ENCODE results near the gene PLXND1. TPM values are rescaled to one million over a fixed set of nuclear protein-coding genes. Genes with fewer than 3 reads are reported as not detected.

Gene PLXND1
- polyA plus RNA-seq, 6 donors from 2014 or later, result 0.11 to 0.32 TPM; not detected in 4

GRCh38 chr3:129587566-129588210 is 18.8 kb downstream of the PLXND1 start:
- Mint-ChIP-seq H3K4me3 (no peak overlapping the region), H3K27ac (no peak overlapping the region), H3K4me1 (peaks cover 4 to 11% (median 8%) of the 10 kb centered on the region in 3 donors), H3K27me3 (peaks cover 0 to 7% (median 7%) of the 10 kb centered on the region in 3 donors), H3K36me3 (no peaks in the 10 kb centered on the region), H3K9me3 (peaks cover 0 to 3% (median 0%) of the 10 kb centered on the region in 7 donors)
- no peak for DNase-seq
- no peak for ATAC-seq (ENCODE audit: low read depth in 2 of 2)

GRCh38 chr3:129586746-129587430 is 19.6 kb downstream of the PLXND1 start:
- Mint-ChIP-seq H3K9me3 (peaks cover 0 to 3% (median 0%) of the 10 kb centered on the region in 7 donors), H3K27me3 (peaks cover 0 to 6% (median 4%) of the 10 kb centered on the region in 3 donors), H3K4me3 (no peak overlapping the region), H3K4me1 (peaks cover 4 to 9% (median 4%) of the 10 kb centered on the region in 3 donors), H3K27ac (peak overlapping the region in 1 of 6 donors; percentile 5), H3K36me3 (no peaks in the 10 kb centered on the region)
- ATAC-seq (ENCODE audit: low read depth in 2 of 2) (no peak), DNase-seq (no peak)

DNA sequence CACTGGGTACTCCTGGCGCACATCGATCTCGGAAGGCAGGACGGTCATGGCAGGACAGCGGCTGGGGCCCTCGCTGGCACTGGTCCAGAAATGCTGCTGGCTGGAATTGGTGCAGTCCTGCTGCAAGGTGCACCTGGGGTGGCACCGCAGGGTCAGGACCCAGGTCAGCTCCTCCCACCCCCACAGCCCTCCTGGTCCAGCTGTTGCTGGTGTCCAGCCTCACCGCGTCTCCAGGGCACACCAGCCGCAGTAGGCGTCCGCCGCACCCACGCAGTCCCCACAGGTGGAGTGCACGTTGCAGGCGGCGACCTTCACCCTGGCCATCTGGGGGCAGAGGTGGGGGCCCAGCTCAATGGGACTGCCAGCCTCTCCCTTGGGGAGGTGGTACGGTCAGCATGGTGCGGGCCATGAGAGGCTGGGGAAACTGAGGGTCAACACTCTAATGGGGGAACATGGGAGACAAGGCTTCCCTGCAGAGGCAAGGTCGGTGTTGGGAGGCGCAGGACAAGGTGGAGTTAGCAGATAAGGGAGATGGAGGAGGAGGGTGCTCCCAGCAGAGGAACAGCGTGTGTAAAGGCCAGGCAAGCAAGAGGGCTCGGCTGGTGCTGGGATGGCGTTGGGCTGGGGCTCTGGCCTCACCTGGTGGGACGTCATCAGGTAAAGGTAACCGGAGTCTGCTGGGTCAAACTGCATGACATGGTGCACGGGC is 20.4 kb downstream of the PLXND1 start:
- peaks cover 0 to 3% (median 0%) of the 10 kb centered on the region in 7 donors for H3K9me3 Mint-ChIP-seq
- ATAC-seq (ENCODE audit: low read depth in 2 of 2), result no peak
- no peaks in the 10 kb centered on the region for H3K27me3 Mint-ChIP-seq
- DNase-seq, result no peak
- no peak overlapping the region for H3K4me3 Mint-ChIP-seq
- peaks cover 0 to 5% (median 4%) of the 10 kb centered on the region in 3 donors for H3K4me1 Mint-ChIP-seq
- no peaks in the 10 kb centered on the region for H3K36me3 Mint-ChIP-seq
- H3K27ac Mint-ChIP-seq, result peak overlapping the region in 1 of 6 donors; percentile 38

DNA sequence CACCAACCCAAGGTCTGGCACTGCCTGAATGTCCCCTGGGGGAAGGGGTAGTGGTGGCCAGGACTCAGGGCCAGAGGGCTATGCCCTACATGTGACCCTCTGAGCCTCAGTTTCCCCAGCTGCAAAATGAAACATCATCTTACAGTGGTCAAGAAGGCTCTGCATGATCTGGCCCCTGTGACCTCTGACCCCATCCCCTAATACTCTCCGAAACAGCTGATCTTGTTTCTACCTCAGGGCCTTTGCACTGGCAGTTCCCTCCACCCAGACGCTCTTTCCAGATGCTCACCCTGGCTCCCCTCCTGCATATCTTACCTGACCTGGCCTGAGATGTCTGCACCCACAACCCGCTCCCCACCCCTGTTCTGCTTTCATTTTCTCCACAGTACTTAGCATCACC is 21.8 kb downstream of the PLXND1 start:
- peaks cover 0 to 3% (median 0%) of the 10 kb centered on the region in 7 donors for H3K9me3 Mint-ChIP-seq
- DNase-seq (no peak), ATAC-seq (ENCODE audit: low read depth in 2 of 2) (no peak)
- H3K36me3 Mint-ChIP-seq, result no peaks in the 10 kb centered on the region
- H3K27ac Mint-ChIP-seq, result peak overlapping the region in 1 of 6 donors; percentile 61
- peaks cover 2 to 6% (median 4%) of the 10 kb centered on the region in 3 donors for H3K4me1 Mint-ChIP-seq
- no peak overlapping the region for H3K4me3 Mint-ChIP-seq
- H3K27me3 Mint-ChIP-seq, result no peaks in the 10 kb centered on the region

DNA sequence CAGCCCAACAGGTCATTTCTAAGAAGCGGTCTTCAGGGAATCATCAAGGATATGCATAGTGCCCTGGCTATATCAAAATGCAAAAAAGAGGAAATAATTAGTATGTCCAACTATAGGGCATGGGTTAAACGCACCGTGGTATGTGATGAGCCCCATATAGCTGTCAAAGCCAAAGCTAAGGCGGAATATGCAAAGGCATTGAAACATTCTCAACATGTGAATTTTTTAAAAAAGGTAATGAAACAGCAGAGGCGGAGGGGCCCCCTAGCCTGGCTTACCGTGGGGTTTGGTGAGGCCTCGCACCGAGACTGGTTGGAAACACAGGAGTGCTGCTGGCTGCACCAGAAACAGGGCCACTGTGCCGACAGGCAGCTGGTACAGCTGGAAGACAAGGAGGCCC is 23.2 kb downstream of the PLXND1 start:
- Mint-ChIP-seq H3K4me3 (no peak overlapping the region), H3K9me3 (peaks cover 0 to 3% (median 0%) of the 10 kb centered on the region in 7 donors), H3K36me3 (no peaks in the 10 kb centered on the region), H3K4me1 (peaks cover 13 to 19% (median 13%) of the 10 kb centered on the region in 3 donors), H3K27ac (peak overlapping the region in 1 of 6 donors; percentile 9), H3K27me3 (no peaks in the 10 kb centered on the region)
- no peak for ATAC-seq (ENCODE audit: low read depth in 2 of 2)
- no peak for DNase-seq

- DNase-seq (no peak), ATAC-seq (ENCODE audit: low read depth in 2 of 2) (no peak)
- peaks cover 0 to 3% (median 0%) of the 10 kb centered on the region in 7 donors for H3K9me3 Mint-ChIP-seq
- H3K27me3 Mint-ChIP-seq, result no peaks in the 10 kb centered on the region
- peaks cover 18 to 24% (median 18%) of the 10 kb centered on the region in 3 donors for H3K4me1 Mint-ChIP-seq
- H3K27ac Mint-ChIP-seq, result peak overlapping the region in 1 of 6 donors; percentile 68
- no peaks in the 10 kb centered on the region for H3K36me3 Mint-ChIP-seq
- H3K4me3 Mint-ChIP-seq, result no peak overlapping the region
These were observed 23.7 kb downstream of the PLXND1 start for GRCh38 chr3:129582799-129583198.

- Mint-ChIP-seq H3K27ac (peak overlapping the region in 2 of 6 donors; percentile 61 to 86), H3K9me3 (peaks cover 0 to 3% (median 0%) of the 10 kb centered on the region in 7 donors), H3K4me3 (no peak overlapping the region), H3K4me1 (peaks cover 23 to 36% (median 26%) of the 10 kb centered on the region in 3 donors), H3K27me3 (no peaks in the 10 kb centered on the region), H3K36me3 (no peaks in the 10 kb centered on the region)
- DNase-seq (no peak), ATAC-seq (ENCODE audit: low read depth in 2 of 2) (no peak)
These were observed 24.9 kb downstream of the PLXND1 start for GRCh38 chr3:129581623-129582022.

DNA sequence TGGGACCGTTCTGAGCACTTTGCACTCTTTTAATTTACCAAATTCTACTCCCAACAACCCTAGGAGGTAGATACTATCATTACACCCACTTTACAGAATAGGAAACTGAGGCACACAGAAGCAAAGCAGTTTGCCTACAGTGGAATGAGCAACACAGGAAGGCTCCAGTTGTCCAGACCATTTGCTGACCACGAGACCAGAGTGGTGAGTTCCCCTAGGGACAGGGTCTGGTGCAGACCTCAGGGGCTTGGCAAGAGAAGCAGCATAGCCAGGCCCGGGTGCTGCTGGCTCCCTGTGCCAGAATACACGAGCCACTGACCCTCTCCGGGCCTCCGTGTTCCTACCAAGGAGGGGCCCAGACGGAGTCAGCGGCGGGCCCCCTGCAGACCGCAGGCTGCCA is 26.5 kb downstream of the PLXND1 start:
- no peaks in the 10 kb centered on the region for H3K36me3 Mint-ChIP-seq
- DNase-seq, result no peak
- no peaks in the 10 kb centered on the region for H3K27me3 Mint-ChIP-seq
- H3K27ac Mint-ChIP-seq, result peak overlapping the region in 1 of 6 donors; percentile 95
- peaks cover 36 to 51% (median 42%) of the 10 kb centered on the region in 3 donors for H3K4me1 Mint-ChIP-seq
- H3K9me3 Mint-ChIP-seq, result no peaks in the 10 kb centered on the region
- H3K4me3 Mint-ChIP-seq, result no peak overlapping the region
- ATAC-seq (ENCODE audit: low read depth in 2 of 2), result no peak

DNA sequence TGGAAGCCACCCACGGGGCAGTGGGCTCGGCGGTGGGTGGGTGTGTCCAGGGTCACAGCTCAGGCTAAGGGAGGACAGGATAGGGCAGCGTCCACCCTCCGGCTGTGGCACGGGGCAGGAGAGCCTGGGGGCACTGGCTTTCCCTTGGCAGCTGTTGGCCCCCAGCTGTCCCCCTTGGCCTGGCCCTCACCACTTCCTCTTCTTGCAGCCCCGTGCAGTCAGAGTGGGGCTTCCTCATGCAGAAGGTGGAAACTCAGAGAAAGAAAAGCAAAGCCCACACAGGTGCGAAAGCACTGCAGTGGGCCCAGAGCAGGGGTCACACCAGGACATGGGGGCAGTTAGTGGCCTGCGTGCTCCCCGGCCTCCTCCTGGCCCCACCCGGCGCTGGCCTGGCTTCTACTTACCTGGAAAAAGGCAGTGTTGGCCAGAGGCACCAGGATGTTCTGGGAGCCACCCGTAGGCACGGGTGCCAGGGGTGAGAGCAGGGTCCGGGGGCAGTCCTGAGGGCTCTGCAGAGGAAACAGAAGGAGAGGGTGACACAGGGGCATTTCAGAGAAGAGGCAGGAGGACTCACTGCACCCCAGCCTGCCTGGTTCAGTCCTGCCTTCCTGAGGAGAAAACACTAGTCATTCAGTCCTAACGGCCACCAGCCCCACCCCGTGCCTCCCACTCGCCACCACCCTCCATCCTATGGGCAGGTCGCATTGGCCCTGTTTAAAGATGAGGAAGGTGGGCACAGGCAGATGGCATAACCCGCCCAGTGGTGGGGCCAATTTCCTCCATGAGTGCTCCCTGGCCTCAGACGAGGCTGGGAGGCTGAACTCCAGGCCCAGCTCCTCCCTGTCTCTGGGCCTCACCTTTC is 28.3 kb downstream of the PLXND1 start:
- H3K4me1 Mint-ChIP-seq, result peaks cover 42 to 61% (median 51%) of the 10 kb centered on the region in 3 donors

DNA sequence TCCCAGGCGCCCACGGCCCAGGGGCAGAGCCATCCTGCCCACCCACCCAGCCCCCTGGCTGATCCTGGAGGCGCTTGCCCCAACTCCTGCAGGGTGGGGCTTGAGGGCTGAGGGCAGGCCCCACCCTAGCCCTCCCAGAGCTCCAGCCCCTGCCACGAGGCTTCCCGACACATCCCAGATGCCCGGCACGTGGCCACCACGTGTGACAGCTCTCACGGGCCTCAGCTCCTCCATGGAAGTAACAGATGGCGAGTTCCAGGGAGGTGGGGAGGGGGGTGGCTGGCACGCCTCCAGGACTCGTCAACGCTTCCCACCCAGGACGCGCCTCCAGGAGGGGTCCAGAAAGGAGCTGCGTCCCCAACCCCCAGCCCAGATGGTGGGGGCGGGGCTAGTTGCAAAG is 29.1 kb downstream of the PLXND1 start:
- DNase-seq, result no peak

More for the DNA sequence above, 28.3 kb downstream of the PLXND1 start:
- peak overlapping the region; percentile 22 to 86 (median 80) for H3K4me3 Mint-ChIP-seq
- peak; percentile 74 for DNase-seq
- H3K27ac Mint-ChIP-seq, result peak overlapping the region; percentile 72 to 96 (median 94)
- no peaks in the 10 kb centered on the region for H3K27me3 Mint-ChIP-seq
- peak; percentile 65 to 72 for ATAC-seq (ENCODE audit: low read depth in 2 of 2)
- no peaks in the 10 kb centered on the region for H3K36me3 Mint-ChIP-seq
- H3K9me3 Mint-ChIP-seq, result no peaks in the 10 kb centered on the region

GRCh38 chr3:129576514-129577352 is 29.7 kb downstream of the PLXND1 start:
- peak overlapping the region; percentile 37 to 88 (median 82) for H3K4me3 Mint-ChIP-seq
- ATAC-seq (ENCODE audit: low read depth in 2 of 2), result peak; percentile 79 to 80
- no peaks in the 10 kb centered on the region for H3K9me3 Mint-ChIP-seq
- H3K27me3 Mint-ChIP-seq, result no peaks in the 10 kb centered on the region
- H3K4me1 Mint-ChIP-seq, result peaks cover 49 to 57% (median 51%) of the 10 kb centered on the region in 3 donors
- no peaks in the 10 kb centered on the region for H3K36me3 Mint-ChIP-seq
- H3K27ac Mint-ChIP-seq, result peak overlapping the region; percentile 56 to 95 (median 94)
- DNase-seq, result peak; percentile 79

More for the DNA sequence above, 29.1 kb downstream of the PLXND1 start:
- peak overlapping the region in 5 of 8 donors; percentile 75 to 87 (median 80) for H3K4me3 Mint-ChIP-seq
- ATAC-seq (ENCODE audit: low read depth in 2 of 2), result no peak
- H3K27ac Mint-ChIP-seq, result peak overlapping the region in 3 of 6 donors; percentile 92 to 95 (median 94)
- peaks cover 44 to 57% (median 51%) of the 10 kb centered on the region in 3 donors for H3K4me1 Mint-ChIP-seq
- no peaks in the 10 kb centered on the region for H3K27me3 Mint-ChIP-seq
- no peaks in the 10 kb centered on the region for H3K9me3 Mint-ChIP-seq
- no peaks in the 10 kb centered on the region for H3K36me3 Mint-ChIP-seq

DNA sequence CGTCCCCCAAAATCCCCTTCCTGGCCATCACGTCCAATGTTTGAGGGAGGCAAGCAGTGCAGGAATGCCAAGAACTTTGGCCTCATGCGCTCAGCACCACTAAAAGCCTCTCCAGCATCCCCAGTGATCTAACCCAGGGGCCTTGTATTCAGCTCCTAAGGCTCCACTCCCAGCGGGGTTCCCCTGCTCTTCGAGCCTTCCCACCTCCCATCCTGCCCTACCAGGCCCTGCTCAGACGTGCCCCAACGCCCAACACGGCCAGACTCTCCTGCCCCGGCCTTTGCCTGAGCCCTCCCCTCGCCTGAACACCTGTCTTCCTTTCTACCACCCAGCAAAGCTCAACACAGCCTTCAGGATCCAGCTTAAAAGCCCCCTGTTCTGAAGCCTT is 30.5 kb downstream of the PLXND1 start:
- ATAC-seq (ENCODE audit: low read depth in 2 of 2) (no peak), DNase-seq (no peak)
- H3K9me3 Mint-ChIP-seq, result no peaks in the 10 kb centered on the region
- peak overlapping the region in 7 of 8 donors; percentile 25 to 88 (median 80) for H3K4me3 Mint-ChIP-seq
- no peaks in the 10 kb centered on the region for H3K36me3 Mint-ChIP-seq
- no peaks in the 10 kb centered on the region for H3K27me3 Mint-ChIP-seq
- H3K4me1 Mint-ChIP-seq, result peaks cover 51 to 57% (median 52%) of the 10 kb centered on the region in 3 donors
- H3K27ac Mint-ChIP-seq, result peak overlapping the region in 4 of 6 donors; percentile 87 to 95 (median 92)
